ENCODE data around the gene OSBPL8. TPM values are rescaled to one million over a fixed set of nuclear protein-coding genes. Genes with fewer than 3 reads are reported as not detected.

OSBPL8 gene
- total and polyA plus RNA-seq, 2 experiments from 2014 or later: 78.0 to 124 TPM

- no peak for TF ChIP-seq ZNF114 (CRISPR knock-in tag; IDR thresholded peaks at IDR 0.05)
- TF ChIP-seq, protein P1, sequence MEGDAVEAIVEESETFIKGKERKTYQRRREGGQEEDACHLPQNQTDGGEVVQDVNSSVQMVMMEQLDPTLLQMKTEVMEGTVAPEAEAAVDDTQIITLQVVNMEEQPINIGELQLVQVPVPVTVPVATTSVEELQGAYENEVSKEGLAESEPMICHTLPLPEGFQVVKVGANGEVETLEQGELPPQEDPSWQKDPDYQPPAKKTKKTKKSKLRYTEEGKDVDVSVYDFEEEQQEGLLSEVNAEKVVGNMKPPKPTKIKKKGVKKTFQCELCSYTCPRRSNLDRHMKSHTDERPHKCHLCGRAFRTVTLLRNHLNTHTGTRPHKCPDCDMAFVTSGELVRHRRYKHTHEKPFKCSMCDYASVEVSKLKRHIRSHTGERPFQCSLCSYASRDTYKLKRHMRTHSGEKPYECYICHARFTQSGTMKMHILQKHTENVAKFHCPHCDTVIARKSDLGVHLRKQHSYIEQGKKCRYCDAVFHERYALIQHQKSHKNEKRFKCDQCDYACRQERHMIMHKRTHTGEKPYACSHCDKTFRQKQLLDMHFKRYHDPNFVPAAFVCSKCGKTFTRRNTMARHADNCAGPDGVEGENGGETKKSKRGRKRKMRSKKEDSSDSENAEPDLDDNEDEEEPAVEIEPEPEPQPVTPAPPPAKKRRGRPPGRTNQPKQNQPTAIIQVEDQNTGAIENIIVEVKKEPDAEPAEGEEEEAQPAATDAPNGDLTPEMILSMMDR (conservative IDR thresholded peaks at IDR 0.05; ENCODE audit: low read depth in 2 of 2): no peak
Observed at GRCh38 chr12:76375470-76375869, 184.1 kb downstream of the OSBPL8 start (continued).

GRCh38 chr12:76374386-76375020, 185.1 kb downstream of the OSBPL8 start:
- H3K4me2 ChIP-seq: no peak overlapping the region
- no peaks in the 10 kb centered on the region for H3K9me3 Mint-ChIP-seq
- H4K20me1 ChIP-seq (replicated peaks; ENCODE audit: insufficient read depth): no peaks in the 10 kb centered on the region
- H3F3A ChIP-seq (replicated peaks; ENCODE audit: low read depth): no peaks in the 10 kb centered on the region
- H3K27ac Mint-ChIP-seq: no peak overlapping the region
- no peak overlapping the region for H3K27ac ChIP-seq (ENCODE audit: low read depth)
- no peak overlapping the region for H2AFZ ChIP-seq
- H3K27me3 Mint-ChIP-seq (ENCODE audit: insufficient read depth, low read depth, poor library complexity): no peaks in the 10 kb centered on the region
- no peak overlapping the region for H3K4me3 Mint-ChIP-seq
- no peaks in the 10 kb centered on the region for H3K4me1 Mint-ChIP-seq
- H3K4me1 ChIP-seq (ENCODE audit: insufficient read depth): no peaks in the 10 kb centered on the region
- ATAC-seq (no peak), DNase-seq (ENCODE audit: low spot score) (no peak)
- H3K79me2 ChIP-seq (replicated peaks; ENCODE audit: insufficient read depth): no peaks in the 10 kb centered on the region
- TF ChIP-seq ZNF462 (CRISPR knock-in tag; IDR thresholded peaks at IDR 0.05) (no peak), ZNF114 (CRISPR knock-in tag; IDR thresholded peaks at IDR 0.05) (no peak), EZH2 (IDR thresholded peaks at IDR 0.05; ENCODE audit: low read depth, unreplicated experiment) (no peak), EZH2phosphoT487 (IDR thresholded peaks at IDR 0.05; ENCODE audit: unreplicated experiment) (no peak), NANOG (IDR thresholded peaks at IDR 0.05; ENCODE audit: borderline replicate concordance) (no peak), POLR2AphosphoS5 (IDR thresholded peaks at IDR 0.05; ENCODE audit: low read depth) (no peak)
- H3K27me3 ChIP-seq (ENCODE audit: insufficient read depth): no peaks in the 10 kb centered on the region
- H3K9me2 ChIP-seq (ENCODE audit: insufficient read depth): no peaks in the 10 kb centered on the region
- H3K36me3 Mint-ChIP-seq (ENCODE audit: low read depth): peaks cover 16% of the 10 kb centered on the region; the same call in 2 of the 3 replicates
- H3K4me3 ChIP-seq: no peak overlapping the region
- peaks cover 7% of the 10 kb centered on the region; the same call in 1 of the 2 replicates for H3K36me3 ChIP-seq (ENCODE audit: insufficient read depth)

Measured in GM23338 (cell line).